ENCODE data around the gene AGBL1. TPM values are rescaled to one million over a fixed set of nuclear protein-coding genes. Genes with fewer than 3 reads are reported as not detected.

The AGBL1 gene
- total and polyA plus RNA-seq, 2 experiments from 2014 or later = 0.06 to 0.11 TPM

DNA sequence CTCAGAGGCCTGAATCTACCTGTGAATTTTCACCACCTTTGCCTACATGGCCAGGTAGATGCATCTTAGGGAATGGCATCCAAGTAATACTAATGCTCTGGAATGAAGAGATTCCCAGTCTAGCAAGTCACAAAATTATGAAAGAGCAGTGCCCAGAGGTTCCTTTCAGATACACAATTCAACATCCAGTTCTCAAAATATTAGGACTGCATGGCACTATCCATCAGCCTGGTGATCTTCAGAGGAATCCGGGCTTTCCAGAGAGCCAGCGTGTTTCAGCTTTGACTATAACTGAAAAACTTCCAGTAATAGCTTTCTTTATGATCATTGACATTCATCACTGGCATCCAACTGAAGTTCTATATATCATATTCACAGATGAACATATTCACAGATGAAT, 849.8 kb downstream of the AGBL1 start:
- Histone ChIP-seq H3K36me3 (no peaks in the 10 kb centered on the region), H3K4me1 (ENCODE audit: low read depth) (no peaks in the 10 kb centered on the region), H3K27ac (no peak overlapping the region), H3K9me3 (ENCODE audit: low read depth) (no peaks in the 10 kb centered on the region), H3K4me3 (no peak overlapping the region), H3K27me3 (no peaks in the 10 kb centered on the region)
- no peak for TF ChIP-seq CTCF (IDR thresholded peaks at IDR 0.05; ENCODE audit: low read depth, low read length)
- no peak for DNase-seq (ENCODE audit: low read depth in 1 of 2, low spot score in 1 of 2)

GRCh38 chr15:86932456-86932855, 852.8 kb downstream of the AGBL1 start:
- Histone ChIP-seq H3K36me3 (no peaks in the 10 kb centered on the region), H3K4me3 (no peak overlapping the region), H3K27ac (no peak overlapping the region), H3K4me1 (ENCODE audit: low read depth) (no peaks in the 10 kb centered on the region), H3K27me3 (no peaks in the 10 kb centered on the region), H3K9me3 (ENCODE audit: low read depth) (no peaks in the 10 kb centered on the region)
- no peak for TF ChIP-seq CTCF (IDR thresholded peaks at IDR 0.05; ENCODE audit: low read depth, low read length)
- DNase-seq (ENCODE audit: low read depth in 1 of 2, low spot score in 1 of 2) = no peak

DNA sequence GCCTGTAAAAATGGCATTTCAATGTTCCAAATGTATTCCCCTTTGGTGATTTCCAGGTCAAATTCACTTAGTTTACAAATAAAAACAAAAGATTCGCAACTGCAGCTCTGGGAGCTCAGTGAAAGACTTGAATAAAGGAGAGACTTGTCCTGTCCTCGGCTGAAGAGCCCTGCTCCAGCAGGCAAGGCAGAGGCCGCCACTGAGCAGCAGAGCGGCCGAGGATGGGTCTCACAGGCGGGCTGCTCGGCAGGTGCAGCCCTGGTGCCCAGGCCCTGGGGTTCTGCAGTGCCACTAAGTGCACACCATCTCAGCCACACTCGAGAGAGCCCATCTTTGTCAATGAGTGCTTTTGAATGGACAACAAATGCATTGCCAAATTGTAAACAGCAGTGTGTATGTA, 856.2 kb downstream of the AGBL1 start:
- Histone ChIP-seq H3K4me1 (ENCODE audit: low read depth) (no peaks in the 10 kb centered on the region), H3K9me3 (ENCODE audit: low read depth) (no peaks in the 10 kb centered on the region), H3K27ac (no peak overlapping the region), H3K4me3 (no peak overlapping the region), H3K27me3 (no peaks in the 10 kb centered on the region), H3K36me3 (no peaks in the 10 kb centered on the region)
- no peak for TF ChIP-seq CTCF (IDR thresholded peaks at IDR 0.05; ENCODE audit: low read depth, low read length)
- no peak for DNase-seq (ENCODE audit: low read depth in 1 of 2, low spot score in 1 of 2)

GRCh38 chr15:86942285-86942684, 862.6 kb downstream of the AGBL1 start:
- no peak for TF ChIP-seq CTCF (IDR thresholded peaks at IDR 0.05; ENCODE audit: low read depth, low read length)
- no peaks in the 10 kb centered on the region for H3K27me3 ChIP-seq
- H3K4me3 ChIP-seq = no peak overlapping the region
- H3K36me3 ChIP-seq = no peaks in the 10 kb centered on the region
- no peaks in the 10 kb centered on the region for H3K4me1 ChIP-seq (ENCODE audit: low read depth)
- no peaks in the 10 kb centered on the region for H3K9me3 ChIP-seq (ENCODE audit: low read depth)
- no peak for DNase-seq (ENCODE audit: low read depth in 1 of 2, low spot score in 1 of 2)
- no peak overlapping the region for H3K27ac ChIP-seq

DNA sequence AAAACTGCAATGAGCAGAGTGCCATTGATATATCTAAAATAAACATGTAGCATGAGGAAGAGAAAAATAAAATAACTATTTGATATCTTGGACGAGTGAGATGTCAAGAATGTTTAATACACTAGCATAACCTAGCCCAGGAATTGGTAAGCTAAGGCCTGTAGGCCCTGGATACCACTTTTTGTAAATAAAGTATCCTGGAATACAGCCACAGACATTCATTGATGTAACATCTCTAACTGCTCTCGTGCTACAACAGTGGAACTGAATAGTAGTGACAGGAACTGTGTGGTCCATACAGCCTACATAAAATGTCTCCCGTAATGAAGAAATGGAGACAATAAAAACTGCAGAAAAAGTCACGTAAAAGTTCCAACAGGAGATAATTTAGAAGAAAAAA, 869.0 kb downstream of the AGBL1 start:
- Histone ChIP-seq H3K9me3 (ENCODE audit: low read depth) (no peaks in the 10 kb centered on the region), H3K27me3 (no peaks in the 10 kb centered on the region), H3K4me3 (no peak overlapping the region), H3K4me1 (ENCODE audit: low read depth) (no peaks in the 10 kb centered on the region), H3K27ac (no peak overlapping the region), H3K36me3 (no peaks in the 10 kb centered on the region)
- no peak for TF ChIP-seq CTCF (IDR thresholded peaks at IDR 0.05; ENCODE audit: low read depth, low read length)
- no peak for DNase-seq (ENCODE audit: low read depth in 1 of 2, low spot score in 1 of 2)

- no peak overlapping the region for H3K4me3 ChIP-seq
- no peaks in the 10 kb centered on the region for H3K36me3 ChIP-seq
- no peaks in the 10 kb centered on the region for H3K27me3 ChIP-seq
- H3K9me3 ChIP-seq (ENCODE audit: low read depth) = no peaks in the 10 kb centered on the region
- DNase-seq (ENCODE audit: low read depth in 1 of 2, low spot score in 1 of 2) = no peak
- TF ChIP-seq CTCF (IDR thresholded peaks at IDR 0.05; ENCODE audit: low read depth, low read length) = no peak
- H3K4me1 ChIP-seq (ENCODE audit: low read depth) = no peaks in the 10 kb centered on the region
- H3K27ac ChIP-seq = no peak overlapping the region
Observed at GRCh38 chr15:86959254-86959653, 879.6 kb downstream of the AGBL1 start.

Data from cardiac muscle cell (in vitro differentiated cells and primary cell).